HepG2 (cell line): Measurements from ENCODE around the gene GNB3. TPM values are rescaled to one million over a fixed set of nuclear protein-coding genes. Genes with fewer than 3 reads are reported as not detected.

Experiments
- ARID4A ChIP-seq: sonication (generic); formaldehyde crosslinking; IDR thresholded peaks from 2 replicates; pipeline ENCODE4 v1.5.0; 2020; ENCODE audit warnings: mild to moderate bottlenecking, missing genetic modification reagents, borderline replicate concordance
- ARID5B ChIP-seq: IDR thresholded peaks from 2 replicates; pipeline ENCODE4 v1.4.0; 2020; ENCODE audit warnings: mild to moderate bottlenecking, missing genetic modification reagents
- CBX5 ChIP-seq: sonication (generic); formaldehyde crosslinking; IDR thresholded peaks from 2 replicates; pipeline ENCODE4 v1.4.0; 2020; ENCODE audit warnings: missing genetic modification reagents, borderline replicate concordance
- SMC3 ChIP-seq: IDR thresholded peaks from 2 replicates; pipeline ENCODE4 v1.6.1; 2011; ENCODE audit warnings: low read length, improper control_type of control experiment
- UBTF ChIP-seq: sonication (generic); formaldehyde crosslinking; IDR thresholded peaks from 2 replicates; pipeline ENCODE4 v1.4.0; 2020; ENCODE audit warnings: mild to moderate bottlenecking, missing genetic modification reagents
- ZBTB21 ChIP-seq: sonication (generic); formaldehyde crosslinking; IDR thresholded peaks from 2 replicates; pipeline ENCODE4 v1.4.0; 2020; ENCODE audit warnings: missing genetic modification reagents
- ZFX ChIP-seq: sonication (generic); formaldehyde crosslinking; IDR thresholded peaks from 2 replicates; pipeline ENCODE4 v1.4.0; 2020; ENCODE audit warnings: mild to moderate bottlenecking, low read depth, missing genetic modification reagents, moderate library complexity
- ZNF142 ChIP-seq: sonication (generic); formaldehyde crosslinking; IDR thresholded peaks from 2 replicates; pipeline ENCODE4 v1.4.0; 2020; ENCODE audit warnings: missing genetic modification reagents
- ZNF709 ChIP-seq: sonication (generic); formaldehyde crosslinking; IDR thresholded peaks from 2 replicates; pipeline ENCODE4 v1.5.0; 2020; ENCODE audit warnings: mild to moderate bottlenecking, missing genetic modification reagents
- ZNF768 ChIP-seq: sonication (generic); formaldehyde crosslinking; IDR thresholded peaks from 2 replicates; pipeline ENCODE4 v1.4.0; 2020; ENCODE audit warnings: missing genetic modification reagents
- polyA plus RNA-seq, 8 experiments: library from polyadenylated mRNA; depleted of rRNA in 3 of 8; stranded (reverse) in 7 of 8; unstranded in 1 of 8; fragments of >200 nt; fragmentation: Illumina TruSeq in 4 of 8; extraction: Trizol in 4 of 8; gene quantifications; 2 replicates each; pipeline versions ENCODE4 v1.2.1 to v1.2.3, GENCODE V29; 2011 to 2016; ENCODE audit warnings: low read depth in 4 of 8, missing spikeins in 1 of 8, mixed read lengths in 1 of 8; ENCODE audit not compliant: insufficient read depth in 1 of 8
- total RNA-seq, 5 experiments: library from RNA; depleted of rRNA; stranded (reverse); fragments of >200 nt; fragmentation: Illumina TruSeq; extraction: Trizol; gene quantifications; 2 replicates each; pipeline ENCODE4 v1.2.3, GENCODE V29; 2016; ENCODE audit warnings: low read depth in 1 of 5

Gene GNB3
- total and polyA plus RNA-seq, 2 of the 13 experiments (the other 11 are each of a cell fraction or from before 2014, with no cell fraction given) = 1.3 to 3.6 TPM

GRCh38 chr12:6792522-6793201 is 48.1 kb upstream of the GNB3 start (continued):
- TF ChIP-seq ARID5B (CRISPR knock-in tag) (peak; percentile 91), ZNF768 (CRISPR knock-in tag) (no peak), ZNF142 (no peak), ZNF709 (peak; percentile 45; the same call in 1 of the 2 replicates), UBTF (peak; percentile 92), ARID4A (CRISPR knock-in tag) (peak; percentile 55; the same call in 1 of the 2 replicates), ZBTB21 (CRISPR knock-in tag) (no peak), SMC3 (no peak), CBX5 (CRISPR knock-in tag) (peak; percentile 69; the same call in 1 of the 2 replicates), ZFX (CRISPR knock-in tag) (peak; percentile 61; the same call in 1 of the 2 replicates)
